DMS 273 (cell line): ENCODE data around the gene HSPA6.
"Not testable (repeated sequence)": the region's sequence is repeated elsewhere in the genome, so short reads cannot be mapped to it uniquely, and the experiment has no call there.

Experiments used
- DNase-seq: peaks from one replicate; lab custom pipeline; 2025; ENCODE audit not compliant: unreplicated experiment; lab: John Stamatoyannopoulos, UW

HSPA6 gene

DNA sequence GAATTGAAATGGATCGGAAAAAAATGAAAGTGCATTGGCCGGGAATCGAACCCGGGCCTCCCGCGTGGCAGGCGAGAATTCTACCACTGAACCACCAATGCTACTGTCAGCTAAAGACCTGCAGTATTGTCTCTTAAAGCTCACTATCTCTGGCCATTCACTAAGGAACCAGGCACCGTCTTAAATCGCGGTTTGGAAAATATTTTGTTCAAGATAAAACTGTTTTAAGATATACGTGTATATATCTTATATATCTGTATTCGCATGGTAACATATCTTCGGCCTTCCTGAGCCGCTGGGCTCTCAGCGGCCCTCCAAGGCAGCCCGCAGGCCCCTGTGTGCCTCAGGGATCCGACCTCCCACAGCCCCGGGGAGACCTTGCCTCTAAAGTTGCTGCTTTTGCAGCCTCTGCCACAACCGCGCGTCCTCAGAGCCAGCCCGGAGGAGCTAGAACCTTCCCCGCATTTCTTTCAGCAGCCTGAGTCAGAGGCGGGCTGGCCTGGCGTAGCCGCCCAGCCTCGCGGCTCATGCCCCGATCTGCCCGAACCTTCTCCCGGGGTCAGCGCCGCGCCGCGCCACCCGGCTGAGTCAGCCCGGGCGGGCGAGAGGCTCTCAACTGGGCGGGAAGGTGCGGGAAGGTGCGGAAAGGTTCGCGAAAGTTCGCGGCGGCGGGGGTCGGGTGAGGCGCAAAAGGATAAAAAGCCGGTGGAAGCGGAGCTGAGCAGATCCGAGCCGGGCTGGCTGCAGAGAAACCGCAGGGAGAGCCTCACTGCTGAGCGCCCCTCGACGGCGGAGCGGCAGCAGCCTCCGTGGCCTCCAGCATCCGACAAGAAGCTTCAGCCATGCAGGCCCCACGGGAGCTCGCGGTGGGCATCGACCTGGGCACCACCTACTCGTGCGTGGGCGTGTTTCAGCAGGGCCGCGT is at the start of gene HSPA6:
TSS of gene HSPA6 (plus strand) at position 724 of the 925 bp plus-strand sequence. CDS start at position 843, 119 bp downstream.
- DNase-seq = peak; percentile 86

DNA sequence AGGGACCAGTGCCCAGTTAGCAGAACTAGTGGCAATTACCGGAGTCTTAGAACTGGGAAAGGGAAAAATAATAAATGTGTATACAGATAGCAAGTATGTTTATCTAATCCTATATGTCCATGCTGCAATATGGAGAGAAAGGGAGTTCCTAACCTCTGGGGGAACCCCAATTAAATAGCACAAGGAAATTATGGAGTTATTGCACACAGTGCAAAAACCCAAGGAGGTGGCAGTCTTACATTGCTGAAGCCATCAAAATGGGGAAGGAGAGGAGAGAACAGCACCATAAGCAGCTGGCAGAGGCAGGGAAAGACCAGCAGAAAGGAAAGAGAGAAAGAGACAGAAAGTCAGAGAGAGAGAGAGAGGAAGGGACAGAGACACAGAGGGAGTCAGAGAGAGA is 46.6 kb upstream of the HSPA6 start:
- not testable (repeated sequence) for DNase-seq

DNA sequence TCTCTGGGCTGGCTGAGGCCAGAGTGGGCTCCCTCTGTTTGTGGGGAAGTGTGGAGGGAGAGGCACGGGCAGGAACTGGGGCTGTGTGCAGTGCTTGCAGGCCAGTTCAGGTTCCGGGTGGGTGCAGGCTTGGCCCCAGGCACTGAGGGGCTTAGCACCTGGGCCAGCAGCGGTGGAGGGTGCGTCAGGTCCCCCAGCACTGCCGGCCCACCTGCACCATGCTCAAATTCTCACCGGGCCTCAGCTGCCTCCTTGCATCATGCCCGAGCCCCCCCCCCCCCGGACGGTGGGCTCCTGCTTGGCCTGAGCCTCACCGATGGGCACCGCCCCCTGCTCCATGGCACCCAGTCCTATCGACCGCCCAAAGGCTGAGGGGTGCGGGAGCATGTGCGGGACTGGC is 45.4 kb upstream of the HSPA6 start:
- no peak for DNase-seq

DNA sequence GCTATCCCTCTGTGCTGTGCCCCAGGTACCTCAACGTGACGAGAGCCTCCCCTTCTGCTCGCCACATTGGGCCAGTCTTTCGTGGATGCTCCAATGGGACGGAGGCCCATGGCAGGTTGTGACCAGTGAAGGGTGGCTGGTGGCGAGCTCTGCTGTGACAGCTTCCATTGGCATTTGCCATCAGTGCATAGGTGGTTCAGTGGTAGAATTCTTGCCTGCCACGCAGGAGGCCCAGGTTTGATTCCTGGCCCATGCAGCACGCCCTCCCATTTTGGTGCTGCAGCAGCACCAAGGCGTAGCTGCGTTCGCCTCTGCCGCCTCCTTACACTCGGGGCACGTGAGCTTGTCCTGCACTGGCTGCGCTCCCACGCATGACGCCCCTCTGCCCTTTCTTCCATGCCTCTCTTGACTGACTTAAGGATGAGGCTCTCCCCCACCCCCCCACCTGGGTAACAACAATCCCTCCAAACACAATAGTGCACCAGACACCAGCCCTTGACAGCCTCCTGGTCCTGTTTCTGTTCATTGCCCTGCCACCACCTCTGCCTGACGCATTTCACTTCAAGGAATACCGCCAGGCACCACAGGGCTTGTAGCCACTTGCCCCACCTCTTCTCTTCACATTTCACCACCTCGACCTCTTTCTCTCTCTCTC is 43.8 kb upstream of the HSPA6 start:
- peak; percentile 76 for DNase-seq

DNA sequence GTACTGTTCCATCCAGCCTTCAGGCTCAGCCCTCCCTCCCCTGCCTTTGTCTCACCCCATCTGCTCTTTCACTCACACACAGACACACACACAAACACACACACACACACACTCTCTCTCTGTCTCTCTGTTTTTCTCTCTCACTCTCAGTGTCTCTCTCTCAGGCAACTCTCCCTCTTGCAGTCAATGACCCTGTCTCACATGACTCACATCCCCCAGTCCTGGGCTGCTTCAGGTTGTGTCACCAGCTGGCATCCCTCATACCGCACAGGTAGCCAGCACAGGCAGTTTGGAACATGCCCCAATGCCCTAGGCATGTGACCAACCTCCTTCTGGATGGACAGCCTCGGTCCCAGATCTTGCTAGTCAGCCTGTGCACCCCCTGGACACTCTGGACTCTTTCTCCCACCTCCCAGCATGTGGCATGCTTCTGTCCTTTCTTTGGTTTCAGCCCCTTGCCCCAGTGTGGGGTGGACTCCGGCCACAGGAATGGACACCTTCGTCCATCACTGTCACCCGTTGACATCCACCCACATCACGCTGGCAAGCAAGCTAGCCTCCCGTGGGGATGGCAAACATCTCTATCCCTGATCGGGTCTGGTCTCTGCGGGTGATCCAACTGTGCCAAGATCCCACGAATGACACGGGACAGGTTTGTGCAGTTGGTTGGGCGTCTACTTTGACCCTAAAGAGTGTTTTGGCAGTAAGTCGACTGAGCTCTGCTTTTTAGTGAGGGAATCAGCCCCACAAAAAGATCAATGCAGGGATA is 42.5 kb upstream of the HSPA6 start:
- no peak for DNase-seq

DNA sequence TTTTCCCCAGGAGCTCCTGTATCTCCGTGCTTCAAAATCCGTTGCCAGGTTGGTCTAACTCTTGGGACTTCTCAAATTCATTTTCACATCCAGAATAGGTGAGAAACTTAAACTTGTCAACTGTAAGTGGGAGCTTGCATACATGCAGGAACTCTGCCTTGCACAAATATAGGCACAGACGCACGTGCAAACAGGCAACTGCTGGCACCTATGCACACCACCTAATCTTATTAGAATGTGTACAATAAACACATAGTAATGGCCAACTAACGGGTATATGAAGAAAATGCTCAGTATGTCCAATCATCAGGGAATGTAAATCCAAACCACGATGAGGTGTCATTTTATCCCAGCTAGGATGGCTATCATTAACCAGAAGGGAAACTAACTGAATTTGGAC is 41.7 kb upstream of the HSPA6 start:
- no peak for DNase-seq

DNA sequence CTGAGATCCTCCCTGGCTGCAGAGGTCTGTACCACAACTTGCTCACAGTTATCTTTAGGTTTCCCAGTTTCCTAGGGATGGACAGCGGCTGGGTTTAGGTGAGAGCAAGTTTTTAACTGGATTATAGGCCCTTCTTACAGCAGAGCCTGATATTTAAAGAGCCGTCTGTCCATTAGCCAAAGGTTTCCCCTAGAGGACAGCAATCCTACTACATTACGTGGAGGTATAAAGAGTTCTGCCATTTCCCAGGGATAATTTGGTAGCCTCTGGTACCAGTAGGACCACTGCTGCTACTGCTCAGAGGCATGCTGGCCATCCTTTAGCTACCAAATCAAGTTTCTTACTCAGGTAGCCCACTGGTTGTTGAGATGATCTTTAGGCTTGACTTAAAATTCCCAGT is 41.0 kb upstream of the HSPA6 start:
- no peak for DNase-seq

DNA sequence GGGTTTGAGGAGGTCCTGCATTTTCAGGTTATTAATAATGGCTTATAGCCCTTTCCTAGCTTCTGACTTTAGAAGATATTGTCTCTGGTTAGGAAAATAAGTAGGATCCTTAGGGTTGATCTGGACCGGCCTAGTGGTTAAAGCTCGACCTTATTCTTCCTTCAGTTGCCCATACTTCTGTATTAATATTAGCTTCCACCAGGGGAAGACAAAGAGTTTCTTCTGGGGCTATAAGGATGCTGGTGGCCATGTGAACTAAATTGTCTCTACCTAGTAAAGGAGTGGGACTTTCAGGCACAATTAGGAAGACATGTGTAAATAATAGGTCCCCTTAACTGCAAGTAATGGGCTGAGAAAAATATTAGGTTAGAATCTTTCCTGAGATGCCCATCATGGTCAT is 39.7 kb upstream of the HSPA6 start:
- DNase-seq = peak; percentile 37

DNA sequence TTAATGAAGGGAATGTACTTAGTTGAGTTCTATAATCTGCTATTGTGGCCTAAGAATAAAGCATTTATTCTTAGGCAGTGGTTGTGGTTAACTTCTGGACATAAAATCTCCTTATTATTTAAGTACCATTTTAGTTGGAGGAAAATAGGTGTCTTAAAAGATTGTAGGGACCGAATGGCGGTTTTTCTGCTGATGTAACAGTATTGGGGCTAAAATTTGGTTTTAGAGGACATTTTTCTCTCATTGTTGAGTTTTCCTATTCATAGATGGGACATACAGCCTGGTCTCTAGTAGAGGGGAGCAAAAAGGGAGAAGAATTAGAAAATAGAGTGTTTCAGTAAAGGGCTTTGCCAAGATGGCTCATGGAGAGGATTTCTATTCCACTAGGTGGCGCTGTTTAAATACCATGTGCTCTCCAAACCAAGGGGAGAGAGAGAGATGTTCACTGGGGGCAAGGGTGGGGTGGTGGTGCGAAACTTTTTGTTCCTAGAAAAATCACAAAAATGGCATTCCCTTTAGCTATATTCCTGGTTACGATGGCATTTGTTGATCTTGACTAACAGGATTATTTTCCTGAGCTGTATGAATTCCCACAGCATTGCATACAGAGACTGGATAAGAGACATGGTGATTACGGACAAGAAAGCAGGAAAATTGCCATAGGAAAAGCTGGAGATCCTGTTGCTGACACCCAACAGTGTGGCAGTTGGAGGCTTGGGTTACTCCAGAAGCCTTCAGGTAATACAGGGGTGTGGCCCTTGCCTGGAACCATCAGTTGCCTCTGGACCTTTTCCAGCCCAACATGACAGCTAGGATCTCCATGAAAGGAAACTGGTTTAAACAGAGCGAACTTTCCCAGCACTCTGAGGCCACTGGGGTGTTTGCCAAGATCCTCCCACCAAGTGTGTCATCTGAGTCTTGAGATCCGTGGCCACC is 37.3 kb upstream of the HSPA6 start:
- DNase-seq = peak; percentile 86

DNA sequence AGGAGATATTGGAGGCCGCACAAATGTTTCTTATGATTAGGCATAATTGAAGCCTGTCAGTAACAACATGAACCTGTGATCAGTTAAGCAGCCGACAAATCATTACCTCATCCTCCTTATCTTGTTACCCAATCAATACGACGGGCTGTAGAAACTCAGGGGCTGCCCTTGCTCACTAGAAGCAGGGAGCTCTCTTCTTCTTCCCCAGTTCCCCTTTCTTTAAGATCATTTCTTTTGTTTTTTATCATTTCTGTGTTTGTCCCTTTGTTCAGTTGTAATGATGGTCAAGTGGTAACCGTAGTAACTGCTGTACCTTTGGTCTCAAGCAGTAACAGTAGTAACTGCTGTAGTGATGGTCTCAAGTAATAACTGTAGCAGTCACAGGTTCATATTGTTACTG is 32.9 kb upstream of the HSPA6 start:
- DNase-seq = no peak

DNA sequence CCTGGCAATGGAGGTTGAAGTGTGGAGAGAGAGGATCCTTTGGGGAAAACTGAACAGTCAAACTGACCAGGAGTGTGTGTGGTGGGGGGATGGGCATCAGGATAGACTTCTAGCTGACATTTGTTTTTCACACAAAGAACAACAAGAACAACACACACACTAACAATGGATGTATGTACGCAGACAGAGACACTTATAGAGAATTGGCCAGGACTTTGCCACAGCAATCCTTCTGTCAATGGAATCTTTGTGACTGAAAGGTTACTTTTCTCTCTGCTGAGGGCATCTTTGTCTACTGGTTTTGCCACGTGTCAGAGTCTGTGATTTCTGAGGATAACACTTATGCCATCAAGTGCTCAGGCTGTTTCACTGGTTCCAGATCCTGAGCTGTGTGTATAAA is 31.5 kb upstream of the HSPA6 start:
- DNase-seq = no peak

DNA sequence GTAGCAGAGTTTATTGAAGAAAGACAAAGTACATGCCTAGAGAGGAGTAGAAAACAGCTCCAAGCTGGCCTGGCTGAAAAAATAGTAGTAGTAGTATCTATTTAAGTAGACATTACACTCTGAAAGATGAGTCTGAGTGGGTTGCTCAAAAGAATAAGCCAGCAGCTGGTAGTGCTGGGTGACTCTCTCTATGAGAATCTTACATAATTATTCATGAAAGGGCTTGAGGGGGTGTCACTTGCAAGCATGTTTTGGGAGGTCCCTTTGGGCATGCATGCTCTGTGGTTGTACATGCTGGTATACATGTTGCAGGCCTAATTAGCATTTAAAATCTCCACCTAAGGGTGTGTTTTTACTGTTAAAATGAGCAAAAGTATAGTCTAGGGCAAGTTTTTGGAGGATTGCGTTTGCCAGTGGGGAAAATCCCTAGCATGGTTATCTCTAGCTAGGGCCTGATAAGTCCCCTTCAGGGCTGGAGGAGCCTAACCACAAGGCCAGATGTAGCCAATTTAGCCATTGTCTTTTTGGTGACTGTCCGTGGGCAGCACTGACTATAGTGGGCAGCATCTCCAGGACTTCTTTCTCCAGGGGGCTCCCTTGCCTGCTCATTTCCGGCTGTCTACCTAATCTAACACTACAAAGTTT is 30.1 kb upstream of the HSPA6 start:
- DNase-seq = no peak

DNA sequence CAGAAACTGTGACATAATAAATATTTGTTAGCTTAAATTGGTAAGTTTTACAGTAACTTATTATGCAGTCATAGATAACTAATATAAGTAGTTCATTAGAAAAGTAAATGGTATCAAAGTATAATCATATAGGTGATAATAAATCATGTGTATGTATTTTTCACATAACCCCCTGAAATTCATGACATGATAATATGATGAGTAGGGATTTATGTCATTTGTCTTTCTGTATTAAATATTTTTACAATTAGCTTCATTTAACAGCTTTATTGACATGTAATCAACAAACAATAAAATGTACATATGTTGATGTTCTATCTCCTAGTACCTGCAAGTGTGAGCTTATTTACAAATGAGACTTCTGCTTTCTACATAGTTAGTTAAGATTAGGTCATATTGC is 28.9 kb upstream of the HSPA6 start:
- no peak for DNase-seq

DNA sequence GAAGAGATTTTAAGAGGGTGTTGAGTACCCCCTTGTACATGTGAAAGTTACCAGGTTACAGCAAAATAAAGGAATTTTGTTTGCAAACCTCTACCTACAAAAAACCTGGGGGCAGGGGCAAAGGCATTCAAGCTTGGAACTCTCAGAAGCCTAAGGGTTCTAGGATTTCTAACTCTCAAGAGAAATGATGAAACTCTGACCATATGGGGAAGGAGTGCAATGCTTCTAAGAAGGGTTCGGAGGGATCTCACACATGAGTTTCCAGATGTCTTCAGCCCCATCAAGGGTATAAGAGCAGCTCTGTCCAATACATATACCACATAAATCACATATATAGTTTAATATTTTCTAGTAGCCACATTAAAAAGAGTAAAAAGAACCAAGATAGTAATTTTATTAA is 26.4 kb upstream of the HSPA6 start:
- no peak for DNase-seq

DNA sequence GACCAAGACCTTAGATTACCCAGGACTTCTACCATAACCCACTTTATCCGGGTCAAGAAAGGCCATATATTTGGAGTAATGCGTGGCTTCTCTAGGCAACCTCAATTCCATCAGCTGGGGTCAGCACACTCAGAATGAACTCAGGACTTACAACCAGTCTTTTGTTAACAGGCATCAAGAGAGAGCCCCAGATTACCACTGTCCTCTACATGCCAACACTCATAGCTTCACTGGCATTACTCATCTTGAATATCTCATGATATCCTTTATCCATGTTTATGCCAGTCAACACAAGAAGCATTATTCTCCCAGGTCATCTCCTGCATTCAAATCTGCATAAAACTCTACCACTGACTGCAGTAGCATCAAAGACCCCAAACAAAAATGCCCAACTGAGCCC is 25.7 kb upstream of the HSPA6 start:
- no peak for DNase-seq

DNA sequence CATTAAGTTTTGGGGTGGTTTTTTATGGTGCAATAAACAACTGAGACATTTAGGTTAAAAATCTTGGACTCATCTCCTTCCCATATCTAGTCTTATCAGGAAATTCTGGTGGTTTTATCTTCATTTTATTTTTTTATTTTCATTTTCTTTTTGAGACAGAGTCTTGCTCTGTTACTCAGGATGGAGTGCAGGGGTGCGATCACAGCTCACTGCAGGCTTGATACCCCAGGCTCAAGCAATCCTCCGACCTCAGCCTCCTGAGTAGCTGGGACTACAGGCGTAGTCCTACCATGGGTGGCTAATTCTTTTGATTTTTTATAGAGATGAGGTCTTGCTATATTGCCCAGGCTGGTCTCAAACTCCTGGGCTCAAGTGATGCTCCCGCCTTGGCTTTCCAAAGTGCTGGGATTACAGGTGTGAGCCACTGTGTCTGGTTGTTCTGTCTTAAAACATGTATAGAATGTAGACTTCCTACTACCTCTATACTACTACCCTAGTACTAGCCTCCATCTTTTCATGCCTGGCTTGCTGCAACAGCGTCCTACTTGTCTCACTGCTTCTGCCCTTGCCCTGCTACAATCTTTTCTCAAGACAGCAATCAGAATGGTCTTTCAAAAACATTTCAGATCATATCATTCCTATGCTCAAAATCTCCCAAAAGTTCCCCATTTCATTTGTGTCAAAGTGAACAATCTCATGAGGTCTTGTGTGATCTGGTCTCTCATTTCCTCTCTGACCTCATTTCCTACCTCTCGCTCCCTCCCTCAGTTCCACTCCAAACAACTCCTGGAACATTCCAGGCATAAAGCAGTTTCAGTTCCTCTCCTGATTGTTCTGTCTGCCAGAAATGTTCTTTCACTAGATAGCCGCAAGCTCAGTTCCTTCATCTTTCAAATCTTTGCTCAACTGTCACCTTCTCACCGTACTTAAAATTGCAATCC is 25.0 kb upstream of the HSPA6 start:
- no peak for DNase-seq

DNA sequence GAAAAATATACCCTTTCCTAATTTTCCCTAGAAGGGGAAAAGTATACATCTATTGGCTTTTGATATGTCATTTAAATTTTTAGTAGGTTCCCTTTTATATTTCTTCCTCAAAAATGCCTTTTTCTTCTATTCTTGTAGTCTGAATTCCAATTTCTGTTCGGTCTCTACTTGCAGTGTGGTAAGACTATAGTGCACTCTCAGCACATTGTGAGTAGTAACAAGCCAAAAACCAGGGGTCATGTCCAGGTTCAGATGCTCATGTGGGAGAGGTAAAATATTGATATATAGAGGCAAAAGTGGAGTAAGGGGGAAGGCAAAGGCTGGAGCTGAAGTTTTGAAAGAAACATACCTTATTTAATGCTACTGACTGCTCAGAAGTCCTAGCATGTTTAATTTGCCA is 23.1 kb upstream of the HSPA6 start:
- DNase-seq = no peak

DNA sequence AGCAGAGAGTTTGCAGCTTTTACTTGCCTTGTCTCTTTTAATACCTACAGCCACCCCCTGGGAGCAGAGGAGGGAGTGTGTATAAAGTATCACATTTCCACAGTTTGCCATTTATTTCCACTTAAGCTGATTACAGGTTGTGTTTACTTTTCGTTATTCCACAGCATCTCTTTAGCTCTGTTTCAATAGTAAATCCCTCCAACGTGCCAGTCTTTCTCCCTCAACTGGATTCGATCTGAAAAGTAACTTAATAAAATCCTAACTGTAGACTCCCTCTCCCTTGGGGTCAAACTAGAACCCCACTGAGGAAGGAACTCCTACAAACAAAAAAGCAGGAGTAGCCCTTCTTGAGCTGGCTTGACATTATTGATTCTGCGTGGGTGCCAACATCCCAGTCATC is 22.2 kb upstream of the HSPA6 start:
- DNase-seq = no peak
